A549 (cell line): ENCODE measurements around the gene GPR4.
A peak's percentile ranks its signal among the peaks of the same experiment; 100 is the strongest.

Experiments used
- CEBPB ChIP-seq, 2 experiments: fragments of >200 bp in 1 of 2; sonication (Bioruptor Twin) in 1 of 2; formaldehyde crosslinking in 1 of 2; IDR thresholded peaks; 2 replicates each; pipeline ENCODE4 v1.6.1; 2012 to 2016
- CHD2 ChIP-seq: fragments of 150-350 bp; IDR thresholded peaks from 2 replicates; pipeline ENCODE4 v1.6.1; 2014; ENCODE audit warnings: low read length; ENCODE audit not compliant: partially characterized antibody
- CTCF ChIP-seq: fragments of >200 bp; sonication (Bioruptor Twin); formaldehyde crosslinking; IDR thresholded peaks from 3 replicates; pipeline ENCODE4 v1.5.1; 2016
- ELK1 ChIP-seq: fragments of 150-350 bp; IDR thresholded peaks from 2 replicates; pipeline ENCODE4 v1.6.1; 2014; ENCODE audit warnings: low read depth, mild to moderate bottlenecking, low read length
- FOSL2 ChIP-seq, 2 experiments: fragments of 450-650 bp in 1 of 2; fragments of >200 bp in 1 of 2; sonication (Bioruptor Twin) in 1 of 2; formaldehyde crosslinking; IDR thresholded peaks; 2 replicates each; pipeline versions ENCODE4 v1.5.0 to v1.6.1; 2016 to 2020; ENCODE audit warnings: mild to moderate bottlenecking in 1 of 2, moderate library complexity in 1 of 2
- JUN ChIP-seq, 2 experiments: fragments of >200 bp; sonication (Bioruptor Twin); formaldehyde crosslinking; IDR thresholded peaks; 2 replicates in 1 of 2; 3 replicates in 1 of 2; pipeline ENCODE4 v1.6.1; 2016 to 2017
- MAZ ChIP-seq: fragments of 150-350 bp; IDR thresholded peaks from 2 replicates; pipeline ENCODE4 v1.6.1; 2014; ENCODE audit warnings: antibody characterized with exemption, low read depth, low read length, borderline replicate concordance
- MYC ChIP-seq: IDR thresholded peaks from 2 replicates; pipeline ENCODE4 v1.6.1; 2012; ENCODE audit warnings: mild to moderate bottlenecking, inconsistent platforms, low read length, improper control_type of control experiment, borderline replicate concordance

GRCh38 chr19:45568732-45569131, 33.3 kb downstream of the GPR4 start:
- no peak for TF ChIP-seq CHD2
- no peak for TF ChIP-seq MAZ
- no peak for TF ChIP-seq CEBPB (IDR thresholded peaks at IDR 0.05)
- no peak for TF ChIP-seq MYC
- TF ChIP-seq FOSL2 (IDR thresholded peaks at IDR 0.05) = 0 out of 2 replicates have a peak, but pooled peaks have one; percentile 14
- TF ChIP-seq FOSL2 (CRISPR knock-in tag; IDR thresholded peaks at IDR 0.05) = peak; percentile 78
- TF ChIP-seq CTCF = no peak
- TF ChIP-seq ELK1 = no peak
- peak in 1 of 2 experiments; percentile 53; a peak in 2 of 5 replicates for TF ChIP-seq JUN (IDR thresholded peaks at IDR 0.05)
